Panc1 (cell line): ENCODE measurements around the gene HACD2.

Source experiments
- CTCF ChIP-seq: fragments of 450-650 bp; IDR thresholded peaks from 2 replicates; pipeline ENCODE4 v1.5.1; 2017; ENCODE audit warnings: mild to moderate bottlenecking
- POLR2AphosphoS5 ChIP-seq: IDR thresholded peaks from 2 replicates; pipeline ENCODE4 v1.6.1; 2012; ENCODE audit warnings: mild to moderate bottlenecking, low read depth, low read length, moderate library complexity
- TCF7L2 ChIP-seq: IDR thresholded peaks from 2 replicates; pipeline ENCODE4 v1.6.1; 2011; ENCODE audit warnings: mild to moderate bottlenecking, low read depth, low read length, inconsistent platforms
- TF ChIP-seq, protein P1 (sequence below), 2 experiments: IDR thresholded peaks; 2 replicates each; pipeline ENCODE4 v1.6.1; 2011 to 2012; ENCODE audit warnings: low read depth in 2 of 2, control low read depth in 1 of 2, low read length in 1 of 2, mild to moderate bottlenecking in 1 of 2, moderate library complexity in 1 of 2; ENCODE audit not compliant: insufficient read depth in 1 of 2

DNA sequence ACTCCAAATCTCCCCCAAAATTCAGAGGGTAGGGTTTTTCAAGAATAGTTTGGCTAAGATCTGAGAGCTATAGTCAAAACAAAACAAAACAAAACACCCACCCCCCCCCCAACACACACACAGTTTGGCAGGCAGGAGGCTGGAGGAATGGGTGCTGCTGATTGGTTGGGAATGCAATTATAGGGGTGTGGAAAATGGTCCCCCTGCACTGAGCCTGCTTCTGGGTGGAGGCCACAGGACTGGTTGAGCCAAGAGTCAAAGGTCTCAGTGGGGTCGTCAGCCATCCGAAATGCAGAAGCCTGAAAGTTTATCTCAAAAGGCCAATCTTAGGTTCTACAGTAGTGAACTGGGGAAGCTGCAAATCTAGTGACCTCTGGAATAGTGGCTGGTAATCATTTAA, 2.5 kb upstream of the HACD2 start:
- TF ChIP-seq CTCF, result no peak
- TF ChIP-seq POLR2AphosphoS5, result no peak
- TF ChIP-seq, protein P1, sequence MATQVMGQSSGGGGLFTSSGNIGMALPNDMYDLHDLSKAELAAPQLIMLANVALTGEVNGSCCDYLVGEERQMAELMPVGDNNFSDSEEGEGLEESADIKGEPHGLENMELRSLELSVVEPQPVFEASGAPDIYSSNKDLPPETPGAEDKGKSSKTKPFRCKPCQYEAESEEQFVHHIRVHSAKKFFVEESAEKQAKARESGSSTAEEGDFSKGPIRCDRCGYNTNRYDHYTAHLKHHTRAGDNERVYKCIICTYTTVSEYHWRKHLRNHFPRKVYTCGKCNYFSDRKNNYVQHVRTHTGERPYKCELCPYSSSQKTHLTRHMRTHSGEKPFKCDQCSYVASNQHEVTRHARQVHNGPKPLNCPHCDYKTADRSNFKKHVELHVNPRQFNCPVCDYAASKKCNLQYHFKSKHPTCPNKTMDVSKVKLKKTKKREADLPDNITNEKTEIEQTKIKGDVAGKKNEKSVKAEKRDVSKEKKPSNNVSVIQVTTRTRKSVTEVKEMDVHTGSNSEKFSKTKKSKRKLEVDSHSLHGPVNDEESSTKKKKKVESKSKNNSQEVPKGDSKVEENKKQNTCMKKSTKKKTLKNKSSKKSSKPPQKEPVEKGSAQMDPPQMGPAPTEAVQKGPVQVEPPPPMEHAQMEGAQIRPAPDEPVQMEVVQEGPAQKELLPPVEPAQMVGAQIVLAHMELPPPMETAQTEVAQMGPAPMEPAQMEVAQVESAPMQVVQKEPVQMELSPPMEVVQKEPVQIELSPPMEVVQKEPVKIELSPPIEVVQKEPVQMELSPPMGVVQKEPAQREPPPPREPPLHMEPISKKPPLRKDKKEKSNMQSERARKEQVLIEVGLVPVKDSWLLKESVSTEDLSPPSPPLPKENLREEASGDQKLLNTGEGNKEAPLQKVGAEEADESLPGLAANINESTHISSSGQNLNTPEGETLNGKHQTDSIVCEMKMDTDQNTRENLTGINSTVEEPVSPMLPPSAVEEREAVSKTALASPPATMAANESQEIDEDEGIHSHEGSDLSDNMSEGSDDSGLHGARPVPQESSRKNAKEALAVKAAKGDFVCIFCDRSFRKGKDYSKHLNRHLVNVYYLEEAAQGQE (IDR thresholded peaks at IDR 0.05; ENCODE audit: insufficient read depth in 1 of 2, low read depth in 2 of 2, low read length in 1 of 2), result no peak
- no peak for TF ChIP-seq TCF7L2
